Uterine smooth muscle cell (primary cell): ENCODE data around the gene TAF6. TPM values are rescaled to one million over a fixed set of nuclear protein-coding genes. Genes with fewer than 3 reads are reported as not detected.

Experiments
- total RNA-seq: library from RNA; depleted of rRNA; stranded (reverse); fragments of >200 nt; gene quantifications from 2 replicates; pipeline ENCODE4 v1.2.3, GENCODE V29; 2014

The TAF6 gene
- 59.6 and 61.4 TPM in 2 replicates for total RNA-seq

GRCh38 chr7:100119072-100119969 lies at the start of gene TAF6, which contains the start of gene CNPY4:
Gene TAF6 (minus strand): TSS chr7:100119358. CDS start chr7:100114209, 5,149 bp downstream.
Gene CNPY4 (plus strand): TSS chr7:100119634. CDS start chr7:100119745, 111 bp downstream.

GRCh38 chr7:100158229-100159098 lies 39.3 kb upstream of the TAF6 start, which contains the start of gene TRAPPC14:
Gene TRAPPC14 (minus strand): TSS chr7:100158723. CDS start chr7:100158499, 224 bp downstream.

GRCh38 chr7:100148559-100149328 lies 29.6 kb upstream of the TAF6 start, which contains the start of gene LAMTOR4:
Gene LAMTOR4 (plus strand): TSS chr7:100148918. CDS start chr7:100148973, 55 bp downstream.

GRCh38 chr7:100126931-100127865 lies 8.0 kb upstream of the TAF6 start, which contains the start of gene MBLAC1:
Gene MBLAC1 (plus strand): TSS chr7:100126967. CDS start chr7:100127396, 429 bp downstream.

GRCh38 chr7:100101016-100101862 lies 17.9 kb downstream of the TAF6 start, which contains the start of the genes AP4M1 and MCM7:
Gene AP4M1 (plus strand): TSS chr7:100101643. CDS start chr7:100101715, 72 bp downstream.
Gene MCM7 (minus strand): TSS chr7:100101397. CDS start chr7:100101294, 103 bp downstream.

GRCh38 chr7:100088621-100089457 lies 30.3 kb downstream of the TAF6 start, which contains the start of gene COPS6:
Gene COPS6 (plus strand): TSS chr7:100088969. CDS start chr7:100088991, 22 bp downstream.

GRCh38 chr7:100081535-100082102 lies 37.5 kb downstream of the TAF6 start, which contains the start of gene ZNF3:
Gene ZNF3 (minus strand): TSS chr7:100081723. CDS start chr7:100077357, 4,366 bp downstream.

Other genes starting within 250 kb of the TAF6 start
- gene OR2AE1, start 242.3 kb downstream of the TAF6 start, total RNA-seq = 0.11 and 0.12 TPM in 2 replicates
- 21.7 and 30.6 TPM in 2 replicates for gene TRIM4, start 199.8 kb downstream of the TAF6 start, total RNA-seq
- not detected in 2 replicates for gene GJC3, start 189.7 kb downstream of the TAF6 start, total RNA-seq
- gene AZGP1, start 143.3 kb downstream of the TAF6 start, total RNA-seq = 0.33 TPM in 1 of 2 replicates, not detected in the other
- 33.1 and 44.9 TPM in 2 replicates for gene ZKSCAN1, start 103.8 kb downstream of the TAF6 start, total RNA-seq
- gene ZSCAN21, start 69.6 kb downstream of the TAF6 start, total RNA-seq = 9.5 and 13.1 TPM in 2 replicates
- 23.4 and 24.0 TPM in 2 replicates for gene ZNF3, start 37.6 kb downstream of the TAF6 start, total RNA-seq
- 96.1 and 167 TPM in 2 replicates for gene COPS6, start 30.4 kb downstream of the TAF6 start, total RNA-seq
- 56.1 and 266 TPM in 2 replicates for gene MCM7, start 18.0 kb downstream of the TAF6 start, total RNA-seq
- gene AP4M1, start 17.7 kb downstream of the TAF6 start, total RNA-seq = 22.5 and 29.1 TPM in 2 replicates
- gene CNPY4, start 276 bp upstream of the TAF6 start, total RNA-seq = 28.4 and 36.7 TPM in 2 replicates
- 2.6 and 3.1 TPM in 2 replicates for gene MBLAC1, start 7.6 kb upstream of the TAF6 start, total RNA-seq
- 80.3 and 91.4 TPM in 2 replicates for gene LAMTOR4, start 29.6 kb upstream of the TAF6 start, total RNA-seq
- 6.6 and 10.9 TPM in 2 replicates for gene TRAPPC14, start 39.4 kb upstream of the TAF6 start, total RNA-seq
- 0.55 and 1.6 TPM in 2 replicates for gene GAL3ST4, start 49.3 kb upstream of the TAF6 start, total RNA-seq
- 1.2 and 2.2 TPM in 2 replicates for gene GPC2, start 58.0 kb upstream of the TAF6 start, total RNA-seq
- 0.62 and 1.00 TPM in 2 replicates for gene STAG3, start 58.6 kb upstream of the TAF6 start, total RNA-seq
- not detected in 2 replicates for gene PVRIG, start 100.6 kb upstream of the TAF6 start, total RNA-seq
- gene SPDYE3, start 188.3 kb upstream of the TAF6 start, total RNA-seq = not detected in 2 replicates
- 8.1 and 9.4 TPM in 2 replicates for gene PILRB, start 238.8 kb upstream of the TAF6 start, total RNA-seq